Ovary (tissue), 3 donors: Measurements from ENCODE around the gene PYGO2.

ENCODE experiments used
- EP300 ChIP-seq: sonication (generic); formaldehyde crosslinking; IDR thresholded peaks from one replicate; pipeline ENCODE4 v1.6.1; 2017; ENCODE audit warnings: antibody characterized with exemption
- POLR2A ChIP-seq: fragments of 450-650 bp; IDR thresholded peaks from one replicate; pipeline ENCODE4 v1.6.1; 2017; ENCODE audit warnings: antibody characterized with exemption, mild to moderate bottlenecking, moderate library complexity
- TF ChIP-seq, protein P1 (sequence below), 3 donors: fragments of 450-650 bp in 2 of 3; fragments of 200-600 bp in 1 of 3; IDR thresholded peaks; one replicate each; pipeline versions ENCODE4 v1.5.1 to v1.8.0; 2016 to 2022; ENCODE audit warnings: antibody characterized with exemption in 3 of 3, mild to moderate bottlenecking in 1 of 3
- donor health status: DM: no; HTN: no; CAD: no.

- TF ChIP-seq, protein P1, sequence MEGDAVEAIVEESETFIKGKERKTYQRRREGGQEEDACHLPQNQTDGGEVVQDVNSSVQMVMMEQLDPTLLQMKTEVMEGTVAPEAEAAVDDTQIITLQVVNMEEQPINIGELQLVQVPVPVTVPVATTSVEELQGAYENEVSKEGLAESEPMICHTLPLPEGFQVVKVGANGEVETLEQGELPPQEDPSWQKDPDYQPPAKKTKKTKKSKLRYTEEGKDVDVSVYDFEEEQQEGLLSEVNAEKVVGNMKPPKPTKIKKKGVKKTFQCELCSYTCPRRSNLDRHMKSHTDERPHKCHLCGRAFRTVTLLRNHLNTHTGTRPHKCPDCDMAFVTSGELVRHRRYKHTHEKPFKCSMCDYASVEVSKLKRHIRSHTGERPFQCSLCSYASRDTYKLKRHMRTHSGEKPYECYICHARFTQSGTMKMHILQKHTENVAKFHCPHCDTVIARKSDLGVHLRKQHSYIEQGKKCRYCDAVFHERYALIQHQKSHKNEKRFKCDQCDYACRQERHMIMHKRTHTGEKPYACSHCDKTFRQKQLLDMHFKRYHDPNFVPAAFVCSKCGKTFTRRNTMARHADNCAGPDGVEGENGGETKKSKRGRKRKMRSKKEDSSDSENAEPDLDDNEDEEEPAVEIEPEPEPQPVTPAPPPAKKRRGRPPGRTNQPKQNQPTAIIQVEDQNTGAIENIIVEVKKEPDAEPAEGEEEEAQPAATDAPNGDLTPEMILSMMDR (IDR thresholded peaks at IDR 0.05): no peak
- TF ChIP-seq EP300 (no peak), POLR2A (no peak)
Measured at GRCh38 chr1:154964359-154964758, 2.8 kb upstream of the PYGO2 start.
